ENCODE results near the gene KRI1.

The KRI1 gene

DNA sequence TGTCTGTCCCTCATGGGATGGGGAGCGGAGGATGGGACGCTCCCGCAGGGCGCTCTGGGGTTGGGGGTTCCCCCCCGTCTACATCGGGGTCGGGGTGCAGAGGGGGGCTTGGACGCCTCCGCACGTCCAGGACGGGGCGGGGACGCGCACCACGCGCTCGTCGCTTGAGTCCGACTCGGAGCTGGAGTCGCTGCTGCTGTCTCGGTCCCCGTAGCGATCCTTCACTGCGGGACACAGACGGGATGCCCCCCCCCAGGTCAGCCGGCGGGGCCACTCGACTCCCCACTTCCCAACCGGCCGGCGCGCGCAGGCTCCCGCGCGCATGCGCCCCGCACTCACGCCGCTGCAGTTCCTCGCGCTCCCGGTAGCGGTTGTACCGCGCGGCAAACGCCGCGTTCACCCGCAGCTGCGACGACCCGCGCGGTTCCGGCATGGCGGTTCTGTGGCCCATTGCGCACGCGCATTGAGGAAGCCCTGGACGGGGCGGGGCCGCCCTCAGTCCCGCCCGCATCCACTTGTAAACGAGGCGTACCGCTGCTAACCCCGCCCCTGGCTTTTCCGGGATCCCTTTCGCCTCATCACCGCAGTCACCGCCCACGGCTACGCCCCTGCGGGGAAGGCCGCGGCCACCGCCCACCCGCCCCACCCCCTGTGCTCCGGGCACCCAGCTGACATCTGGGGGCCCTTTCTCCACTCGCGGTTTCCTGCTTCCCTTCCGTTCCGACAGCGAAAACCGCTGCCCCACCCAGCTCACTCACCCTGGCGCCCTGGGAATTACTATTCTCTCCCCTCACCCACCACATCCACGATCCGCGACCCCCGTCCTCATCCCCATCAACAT, at the start of gene KRI1:
KRI1 (minus strand) TSS at position 444 of the 841 bp plus-strand sequence; CDS start at position 433, 11 bp downstream.
- peak; percentile 100 for DNase-seq

DNA sequence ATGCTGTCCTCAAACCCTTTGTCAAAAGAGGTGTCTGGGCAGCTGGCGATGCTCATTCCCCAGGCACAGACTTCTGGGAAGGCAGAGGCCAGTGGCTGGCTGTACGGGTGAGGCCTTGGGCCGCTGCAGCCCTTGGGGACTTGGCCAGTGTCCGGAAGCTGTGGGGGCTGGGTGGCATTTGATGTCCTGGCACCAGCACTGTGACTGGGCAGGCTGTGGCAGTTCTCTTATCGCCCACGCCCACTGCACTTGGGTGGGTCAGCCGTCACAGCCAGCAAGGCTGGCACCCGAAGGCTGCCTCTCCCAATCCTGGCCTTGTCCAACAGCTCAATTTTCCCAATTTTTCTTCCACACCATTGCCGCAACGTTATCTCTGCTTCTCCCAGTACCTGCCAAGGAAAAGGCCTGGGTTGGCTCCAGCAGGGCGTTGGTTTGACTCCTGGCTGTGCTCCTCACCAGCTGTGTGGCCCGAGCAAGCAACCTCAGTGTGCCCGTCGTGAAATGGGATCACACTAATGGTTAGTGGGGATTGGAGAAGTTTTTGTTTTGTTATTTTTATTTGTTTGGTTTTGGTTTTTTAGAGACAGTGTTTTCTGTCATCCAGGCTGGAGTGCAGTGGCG, 46.8 kb upstream of the KRI1 start:
- DNase-seq = no peak

DNA sequence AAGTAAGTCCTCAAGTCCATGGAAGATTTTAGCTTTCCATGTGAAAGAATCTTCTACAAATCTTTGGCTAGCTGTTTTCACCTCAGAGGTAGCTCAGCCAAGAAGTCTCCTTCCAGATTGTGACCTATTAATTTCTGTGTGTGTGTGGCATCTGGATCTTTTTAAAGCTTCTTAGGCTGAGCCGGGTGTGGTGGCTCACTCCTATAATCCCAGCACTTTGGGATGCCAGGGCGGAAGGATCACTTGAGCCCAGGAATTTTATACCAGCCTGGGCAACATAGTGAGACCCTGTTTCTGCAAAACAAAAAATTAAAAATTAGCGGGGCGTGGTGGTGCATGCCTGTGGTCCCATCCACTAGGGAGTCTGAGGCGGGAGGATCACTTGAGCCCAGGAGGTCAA, 46.1 kb upstream of the KRI1 start:
- DNase-seq = no peak

DNA sequence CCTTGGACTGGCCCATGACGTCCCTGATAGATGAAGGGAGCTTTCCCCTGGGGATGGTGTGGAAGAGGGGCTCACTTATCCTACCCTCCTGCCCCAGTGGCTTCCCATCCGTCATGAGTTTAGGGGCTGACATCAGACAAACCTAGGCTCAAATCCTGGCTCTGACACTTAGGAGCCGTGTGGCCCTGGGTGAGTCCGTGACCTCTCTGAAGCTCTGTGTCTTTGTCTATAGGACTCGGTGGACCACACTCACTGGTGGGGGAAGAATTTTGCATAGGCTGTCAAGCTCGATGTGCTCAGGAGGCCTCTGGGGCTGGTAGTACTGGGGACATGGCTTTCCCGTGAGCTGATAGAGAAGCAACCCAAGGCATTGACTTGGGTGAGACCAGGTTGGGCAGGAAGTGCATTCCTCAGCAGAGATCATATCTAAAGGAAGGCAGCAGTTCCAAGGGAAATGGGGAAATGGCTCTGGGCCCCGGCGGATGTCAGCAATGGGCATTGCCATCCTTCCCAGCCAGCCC, 38.7 kb upstream of the KRI1 start:
- DNase-seq = peak; percentile 31

DNA sequence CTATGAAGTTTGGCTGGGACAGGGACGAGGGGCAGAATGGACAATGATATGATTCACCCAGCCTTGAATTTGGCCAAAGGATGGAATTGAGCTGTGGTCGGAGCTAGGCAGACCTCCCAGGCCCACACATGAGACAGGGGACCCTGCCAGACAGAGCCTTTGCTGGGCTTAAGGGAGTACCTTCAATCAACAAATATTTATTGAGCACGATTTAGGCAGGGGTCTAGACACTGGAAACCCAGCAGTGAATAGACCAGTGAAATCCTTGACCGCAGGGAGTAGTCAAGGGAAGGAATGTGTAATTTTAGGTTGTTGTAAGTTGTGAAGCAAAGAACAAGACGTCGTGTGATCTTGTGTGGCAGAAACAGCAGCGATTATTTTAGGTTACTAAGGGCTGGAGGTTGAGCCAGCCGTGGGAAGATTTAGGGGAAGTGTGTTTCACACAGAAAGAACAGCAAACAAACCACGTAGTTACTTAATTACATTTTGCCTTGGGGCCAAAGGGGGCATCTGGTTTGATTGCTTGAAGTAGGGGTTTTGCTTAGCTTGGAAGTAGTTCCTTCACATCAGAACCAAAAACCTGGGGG, 38.2 kb upstream of the KRI1 start:
- peak; percentile 44 for DNase-seq

DNA sequence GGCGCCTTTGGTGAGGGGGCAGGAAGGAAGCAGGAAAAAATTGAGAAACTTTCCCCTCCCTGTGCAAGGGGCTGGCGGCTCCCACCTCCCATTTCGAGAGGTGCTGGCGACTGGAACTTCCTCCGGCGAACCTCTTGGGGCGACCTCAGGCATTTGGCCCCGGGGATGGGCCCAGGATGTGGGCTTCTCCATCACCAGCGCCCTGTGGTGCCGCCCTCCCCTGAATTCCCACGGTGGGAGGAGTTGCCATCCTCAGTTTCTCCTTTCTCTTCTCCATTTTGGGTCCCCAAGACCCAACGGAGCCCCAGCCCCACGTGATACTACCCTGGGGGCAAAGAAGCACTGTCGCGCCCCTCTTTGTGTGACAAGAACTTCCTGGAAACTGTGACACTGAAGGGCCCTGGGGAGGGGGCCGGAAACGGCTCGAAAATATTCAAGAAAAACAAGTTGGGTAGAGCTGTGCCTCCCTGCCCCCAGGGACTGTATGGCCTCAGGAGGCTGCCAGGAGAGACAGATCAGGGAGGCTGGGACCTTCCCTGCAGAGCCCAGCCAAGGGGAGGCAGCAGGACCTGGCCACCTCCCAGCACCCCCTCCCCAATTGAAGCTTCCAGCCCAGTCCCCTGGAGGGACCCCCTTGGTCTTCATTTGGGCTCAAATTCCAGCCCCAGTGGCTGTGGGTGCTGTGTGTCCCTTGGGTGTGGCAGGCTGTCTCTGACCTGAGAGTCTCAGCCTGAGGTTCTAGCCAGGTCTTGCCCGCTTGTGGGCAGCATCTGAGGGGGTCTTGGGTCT, 37.5 kb upstream of the KRI1 start:
- peak; percentile 86 for DNase-seq

DNA sequence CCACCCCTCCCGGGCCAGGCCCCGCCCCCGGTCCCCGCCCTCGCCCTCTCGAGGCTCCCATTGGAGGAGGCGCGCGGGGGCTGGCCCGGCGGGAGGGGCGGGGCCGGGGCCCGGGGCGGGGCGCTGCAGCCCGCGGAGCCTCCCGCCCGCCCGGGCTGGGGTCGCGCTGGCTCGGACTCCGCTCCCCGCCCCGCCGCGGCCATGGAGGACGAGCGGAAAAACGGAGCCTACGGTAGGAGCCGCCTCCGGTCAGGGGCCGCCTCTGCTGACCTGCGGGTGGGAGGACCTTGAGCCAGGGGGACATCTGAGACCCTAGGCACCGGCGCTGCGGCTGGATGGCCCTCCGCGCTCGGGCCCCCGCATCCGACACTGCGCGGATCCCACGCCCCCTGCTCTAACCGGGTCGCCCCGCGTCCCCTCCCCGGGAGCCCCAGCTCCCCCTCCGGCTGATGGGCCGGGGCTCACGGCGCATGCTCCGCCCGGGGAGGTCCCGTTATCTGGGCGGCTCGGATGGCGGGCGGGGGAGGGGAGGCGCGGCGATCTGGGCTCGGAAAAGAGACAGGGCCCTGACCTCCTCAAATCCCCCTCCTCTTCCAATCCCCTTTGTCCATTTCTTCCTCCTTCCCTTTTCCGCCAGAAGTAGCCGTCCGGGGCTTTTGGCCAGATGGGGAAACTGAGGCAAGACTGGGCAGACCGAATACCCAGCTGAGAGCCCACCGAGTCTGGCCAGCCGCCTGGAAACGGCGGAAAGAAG, 36.7 kb upstream of the KRI1 start:
- DNase-seq = peak; percentile 96

DNA sequence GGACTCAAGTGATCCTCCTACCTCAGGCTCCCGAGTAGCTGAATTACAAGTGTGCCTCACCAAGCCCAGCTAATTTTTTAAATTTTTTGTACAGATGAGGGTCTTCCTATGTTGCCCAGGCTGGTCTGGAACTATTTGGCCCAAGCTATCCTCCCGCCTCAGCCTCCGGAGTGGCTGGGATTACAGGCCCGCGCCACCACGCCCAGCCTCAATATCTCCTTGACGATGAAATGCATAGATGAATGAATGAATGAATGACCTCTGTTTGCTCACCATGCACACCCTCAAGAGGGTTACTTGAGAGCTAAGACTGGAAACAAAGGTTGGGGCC, 36.2 kb upstream of the KRI1 start:
- DNase-seq = no peak

DNA sequence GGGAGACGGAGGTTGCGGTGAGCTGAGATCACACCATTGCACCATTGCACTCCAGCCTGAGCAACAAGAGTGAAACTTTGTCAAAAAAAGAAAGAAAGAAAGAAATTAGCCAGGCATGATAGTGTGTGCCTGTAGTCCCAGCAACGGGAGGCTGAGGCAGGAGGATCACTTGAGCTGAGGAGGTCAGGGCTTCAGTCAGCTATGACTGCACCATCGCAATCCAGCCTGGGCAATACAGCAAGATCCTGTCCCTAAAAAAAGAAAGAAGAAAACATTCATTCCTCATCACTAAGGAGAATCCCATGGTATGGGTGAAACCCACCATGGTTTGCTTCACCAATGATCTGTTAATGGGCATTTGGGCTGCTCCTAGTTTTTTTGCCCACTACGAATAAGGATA, 34.3 kb upstream of the KRI1 start:
- DNase-seq = no peak

DNA sequence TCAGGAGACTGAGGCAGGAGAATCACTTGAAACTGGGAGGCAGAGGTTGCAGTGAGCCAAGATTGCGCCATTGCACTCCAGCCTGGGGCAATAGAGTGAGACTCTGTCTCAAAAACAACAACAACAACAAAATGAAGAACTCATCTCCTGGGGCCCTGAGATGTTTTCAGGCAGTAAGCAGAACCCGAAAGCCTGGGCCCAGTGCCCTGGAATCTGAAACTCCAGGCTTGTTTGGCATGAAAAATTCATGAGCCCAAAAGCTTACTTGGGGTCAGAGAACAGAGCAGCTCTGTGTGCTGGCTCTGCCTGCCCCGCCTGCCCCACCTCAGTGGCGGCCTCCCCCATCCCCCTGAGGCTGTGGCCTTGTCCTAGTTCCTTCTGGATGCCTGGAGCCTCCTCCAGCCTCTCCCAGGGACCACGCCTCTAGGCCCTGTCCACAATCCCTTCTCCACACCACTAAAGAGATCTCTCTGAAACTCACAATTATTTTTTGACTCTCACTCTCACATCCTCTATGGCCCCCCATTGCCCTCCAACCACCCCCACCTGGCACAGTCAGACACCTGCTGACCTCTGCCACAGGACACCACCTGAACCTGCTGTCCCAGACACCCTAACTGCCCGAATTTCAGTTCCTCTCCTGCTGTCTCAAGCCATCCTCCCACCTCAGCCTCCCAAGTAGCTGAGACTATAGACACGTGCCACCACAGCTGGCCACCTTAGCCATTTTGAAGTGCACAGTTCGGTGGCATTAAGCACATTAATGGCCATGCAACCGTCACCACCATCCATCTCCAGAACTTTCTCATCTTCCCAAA, 28.2 kb upstream of the KRI1 start:
- no peak for DNase-seq

DNA sequence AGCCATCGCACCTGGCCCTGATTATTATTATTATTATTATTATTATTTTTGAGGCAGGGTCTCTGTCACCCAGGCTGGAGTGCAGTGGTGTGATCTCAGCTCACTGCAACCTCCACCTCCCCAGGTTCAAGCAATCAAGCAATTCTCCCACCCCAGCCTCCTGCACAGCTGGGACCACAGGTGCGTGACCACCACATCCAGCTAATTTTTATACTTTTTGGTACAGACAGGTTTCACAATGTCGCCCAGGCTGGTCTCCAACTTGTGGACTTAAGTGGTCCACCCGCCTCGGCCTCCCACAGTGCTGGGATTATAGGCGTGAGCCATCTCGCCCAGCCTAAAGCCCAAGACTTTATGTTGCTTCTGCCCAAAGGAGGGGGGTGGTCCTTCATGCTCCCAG, 27.3 kb upstream of the KRI1 start:
- DNase-seq = no peak

DNA sequence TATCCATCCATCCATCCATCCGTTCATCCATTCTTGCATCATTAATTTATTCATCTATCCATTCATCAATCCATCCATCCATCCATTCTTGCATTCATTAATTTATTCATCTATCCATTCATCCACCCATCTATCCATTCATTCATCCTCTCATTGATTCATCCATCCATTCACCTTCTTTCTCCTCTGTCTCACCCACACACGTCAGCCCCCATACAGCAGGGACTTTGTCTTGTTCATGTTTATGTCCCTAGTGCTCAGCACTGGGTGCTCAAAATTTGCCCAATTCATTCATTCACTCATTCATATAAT, 22.0 kb upstream of the KRI1 start:
- no peak for DNase-seq

DNA sequence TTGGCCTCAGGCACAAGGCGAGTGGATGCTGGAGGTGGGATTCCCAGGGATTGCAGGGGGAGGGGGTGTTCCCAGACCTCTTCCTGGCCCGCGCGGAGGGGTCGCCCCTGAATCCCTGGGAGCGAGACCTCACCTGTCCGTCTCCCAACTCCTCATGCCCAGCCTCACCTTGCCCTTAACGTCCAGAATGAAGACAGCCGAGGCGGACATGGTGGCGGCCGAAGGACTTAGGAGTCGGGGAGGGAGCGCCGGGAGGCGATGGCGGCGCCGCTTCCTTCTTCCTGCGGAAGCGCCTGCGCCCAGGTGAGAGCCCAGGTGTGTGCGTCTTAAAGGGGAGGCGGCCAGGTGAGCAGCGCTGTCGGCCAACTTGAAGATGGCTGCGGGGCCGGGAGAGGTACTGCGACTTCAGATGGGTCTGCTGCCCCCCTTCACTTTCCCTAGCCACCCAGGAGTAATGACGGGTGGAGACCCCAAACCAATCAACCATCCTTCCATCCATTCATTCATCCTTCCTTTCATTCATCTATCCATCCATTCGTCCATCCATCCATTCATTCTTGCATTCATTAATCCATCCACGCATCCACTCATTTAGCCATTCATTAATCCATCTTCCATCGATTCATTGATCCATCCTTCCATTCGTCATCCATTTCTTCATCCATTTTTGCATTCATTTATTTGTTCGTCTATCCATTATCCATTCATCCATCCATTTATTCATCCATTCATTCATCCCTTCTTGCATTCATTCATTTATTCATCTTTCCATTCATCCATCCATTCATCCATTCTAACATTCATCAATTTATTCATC, 21.4 kb upstream of the KRI1 start, which contains the start of gene AP1M2:
AP1M2 (minus strand) TSS at position 291 of the 817 bp plus-strand sequence; CDS start at position 210, 81 bp downstream.
- DNase-seq = no peak

DNA sequence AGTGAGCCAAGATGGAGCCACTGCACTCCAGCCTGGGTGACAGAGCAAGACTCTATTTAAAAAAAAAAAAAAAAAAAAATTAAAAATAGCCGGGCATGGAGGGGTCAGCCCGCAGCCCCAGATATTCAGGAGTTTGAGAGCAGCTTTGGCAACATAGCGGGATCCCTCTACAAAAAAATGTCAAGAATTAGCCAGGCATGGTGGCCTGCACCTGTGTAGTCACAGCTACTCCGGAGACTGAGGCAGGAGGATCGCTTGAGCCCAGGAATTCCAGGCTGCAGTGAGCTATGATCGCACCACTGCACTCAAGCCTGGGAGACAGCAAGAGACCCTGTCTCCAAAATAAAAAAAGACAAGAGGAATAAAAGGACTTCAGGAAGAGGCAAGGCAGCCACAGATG, 20.6 kb upstream of the KRI1 start:
- DNase-seq = no peak

DNA sequence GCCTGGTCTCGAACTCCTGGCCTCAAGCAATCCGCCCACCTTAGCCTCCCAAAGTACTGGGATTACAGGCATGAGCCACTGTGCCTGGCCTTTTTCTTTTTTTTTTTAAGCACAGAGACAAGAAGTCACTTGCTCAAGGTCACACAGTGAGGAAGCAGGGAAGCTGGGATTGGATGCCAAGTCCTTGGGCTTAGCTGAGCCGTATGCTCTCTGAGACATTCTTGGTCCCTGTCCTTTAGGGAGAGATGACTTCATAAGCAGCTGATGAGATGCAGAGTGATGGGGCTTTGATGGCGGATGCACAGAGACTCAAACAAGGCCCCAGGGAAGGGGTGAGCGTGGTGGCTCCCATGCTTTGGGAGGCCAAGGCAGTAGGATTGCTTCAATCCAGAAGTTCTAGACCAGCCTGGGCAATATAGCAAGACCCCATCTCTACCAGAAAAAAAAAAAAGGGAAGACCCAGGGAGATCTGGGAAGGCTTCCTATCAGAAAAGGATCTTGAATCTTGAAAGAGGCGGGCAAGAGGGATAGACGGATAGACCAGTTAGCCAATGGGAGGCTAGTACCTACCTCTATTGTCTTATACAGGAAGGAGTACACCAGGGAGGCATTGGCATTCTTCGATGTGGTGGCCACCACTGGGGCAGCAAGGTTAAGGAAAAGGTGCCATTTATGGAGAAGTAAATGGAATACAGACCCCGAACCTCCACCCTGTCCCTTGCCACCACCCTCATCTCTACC, 17.4 kb upstream of the KRI1 start:
- no peak for DNase-seq

DNA sequence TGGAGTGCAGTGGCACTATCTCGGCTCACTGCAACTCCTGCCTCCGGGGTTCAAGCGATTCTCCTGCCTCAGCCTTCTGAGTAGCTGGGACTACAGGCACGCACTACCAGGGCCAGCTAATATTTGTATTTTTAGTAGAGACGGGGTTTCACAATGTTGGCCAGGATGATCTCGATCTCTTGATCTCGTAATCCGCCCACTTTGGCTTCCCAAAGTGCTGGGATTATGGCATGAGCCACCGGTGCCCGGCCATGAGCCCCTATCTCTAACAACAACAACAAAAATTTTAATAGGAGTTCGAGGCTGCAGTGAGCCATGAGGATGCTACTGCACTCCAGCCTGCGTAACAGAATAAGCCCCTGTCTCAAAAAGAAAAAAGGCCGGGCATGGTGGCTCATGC, 16.3 kb upstream of the KRI1 start:
- no peak for DNase-seq

DNA sequence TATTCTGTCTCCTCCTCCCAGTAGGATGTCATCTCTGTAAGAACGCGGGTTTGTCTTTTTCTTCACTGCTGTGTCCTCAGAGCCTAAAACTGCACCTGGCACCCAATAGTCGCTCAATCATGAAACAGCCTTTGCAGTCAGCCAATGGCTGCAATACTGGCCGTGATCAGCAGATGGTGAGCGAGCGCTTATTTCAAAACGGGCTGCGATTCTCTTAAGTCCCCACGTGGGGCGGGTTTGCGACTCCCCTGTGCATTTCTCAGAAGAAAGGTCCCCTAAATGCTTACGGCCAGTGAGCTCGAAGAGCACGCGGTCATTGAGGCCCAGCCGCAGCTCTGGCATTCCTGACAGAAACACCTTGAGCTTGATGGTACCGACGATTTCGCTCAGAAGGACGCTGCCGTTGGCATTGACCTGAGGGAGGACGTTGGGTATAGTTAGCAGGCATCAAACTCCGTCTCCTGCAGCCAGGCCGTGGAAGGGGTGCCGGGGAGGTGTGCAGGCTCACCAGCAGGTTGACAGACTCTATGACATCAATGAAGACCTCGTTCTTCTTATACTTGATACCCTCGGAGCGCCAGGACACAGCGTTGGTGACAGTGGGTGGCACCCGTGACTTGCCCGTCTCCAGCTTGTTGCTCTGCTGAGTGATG, 15.3 kb upstream of the KRI1 start:
- peak; percentile 92 for DNase-seq

DNA sequence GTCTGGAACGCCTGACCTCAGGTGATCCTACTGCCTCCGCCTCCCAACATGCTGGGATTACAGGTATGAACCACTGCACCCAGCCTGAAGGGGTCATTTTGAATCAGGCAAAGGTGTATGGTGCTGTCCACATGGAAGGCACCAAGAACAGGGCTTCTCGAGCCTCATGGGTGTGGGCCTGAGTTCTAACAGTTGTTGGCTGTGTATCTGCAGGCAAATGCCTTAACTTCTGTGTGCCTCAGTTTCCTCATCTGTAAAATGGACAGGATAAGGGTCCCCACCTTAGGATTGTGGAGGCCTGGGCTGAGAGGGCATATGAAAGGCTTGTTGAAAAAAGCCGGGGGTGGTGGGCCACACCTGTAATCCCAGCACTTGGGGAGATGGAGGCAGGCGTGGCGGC, 12.1 kb upstream of the KRI1 start:
- DNase-seq = no peak

DNA sequence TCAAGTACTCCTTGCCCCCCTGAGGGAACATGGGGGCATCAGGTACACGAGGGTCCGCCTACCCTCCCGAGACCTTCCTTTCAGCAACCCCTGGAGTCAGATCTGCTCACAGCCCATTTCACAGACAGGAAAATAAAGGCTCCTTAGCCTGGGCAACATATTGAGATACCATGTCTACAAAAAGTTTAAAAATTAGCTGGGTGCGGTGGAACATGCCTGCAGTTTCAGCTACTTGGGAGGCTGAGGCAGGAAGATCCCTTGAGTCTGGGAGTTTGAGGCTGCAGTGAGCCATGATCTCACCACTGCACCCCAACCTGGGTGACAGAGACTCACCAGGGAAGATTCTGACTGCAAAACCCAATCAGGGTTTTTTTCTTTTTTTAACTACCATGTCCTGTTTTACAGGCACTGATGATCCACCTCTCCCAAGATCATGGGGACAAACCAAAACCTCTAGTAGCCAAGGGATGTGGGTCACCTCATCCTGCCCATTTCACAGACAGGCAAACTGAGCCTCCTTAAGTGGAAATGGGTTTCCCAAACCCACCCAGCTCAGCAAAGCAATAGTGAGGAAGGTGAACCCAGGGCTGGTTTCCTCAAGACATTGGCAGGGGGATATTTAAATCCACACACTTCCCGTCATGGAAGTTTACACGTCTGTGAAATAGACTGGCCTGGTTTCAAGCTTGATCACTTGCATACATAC, 9.4 kb upstream of the KRI1 start:
- DNase-seq = no peak

Measured in CD4-positive, alpha-beta T cell treated with Interleukin-17A for 4 hours (primary cell).